ENCODE data around the gene FGF19.

FGF19 gene

GRCh38 chr11:69663326-69663725, 40.5 kb downstream of the FGF19 start:
- intact Hi-C loops (cut with DNase I; ENCODE audit: low total_unique reads): no loop called here
- Histone ChIP-seq H3K27ac (no peak overlapping the region), H3K4me1 (no peaks in the 10 kb centered on the region), H3K36me3 (peaks cover 11 to 77% (median 46%) of the 10 kb centered on the region in 3 donors), H3K4me3 (no peak overlapping the region), H3K9me3 (no peaks in the 10 kb centered on the region), H3K27me3 (no peaks in the 10 kb centered on the region)
- TF ChIP-seq CTCF (IDR thresholded peaks at IDR 0.05): no peak
- DNase-seq: peak in 1 of 2 donors; percentile 51

GRCh38 chr11:69662806-69663205, 41.0 kb downstream of the FGF19 start:
- peak in 1 of 2 donors; percentile 38 for DNase-seq
- Histone ChIP-seq H3K36me3 (peaks cover 9 to 72% (median 40%) of the 10 kb centered on the region in 3 donors), H3K27me3 (no peaks in the 10 kb centered on the region), H3K4me1 (peaks cover 0 to 2% (median 0%) of the 10 kb centered on the region in 4 donors), H3K4me3 (no peak overlapping the region), H3K27ac (no peak overlapping the region), H3K9me3 (no peaks in the 10 kb centered on the region)
- no peak for TF ChIP-seq CTCF (IDR thresholded peaks at IDR 0.05)
- intact Hi-C loops (cut with DNase I; ENCODE audit: low total_unique reads): no loop called here

GRCh38 chr11:69662021-69662698, 41.7 kb downstream of the FGF19 start:
- peak in 1 of 2 donors; percentile 62 for DNase-seq
- TF ChIP-seq CTCF (IDR thresholded peaks at IDR 0.05): no peak
- Histone ChIP-seq H3K9me3 (no peaks in the 10 kb centered on the region), H3K4me1 (peaks cover 0 to 2% (median 0%) of the 10 kb centered on the region in 4 donors), H3K36me3 (peaks cover 2 to 66% (median 34%) of the 10 kb centered on the region in 3 donors), H3K4me3 (no peak overlapping the region), H3K27ac (no peak overlapping the region), H3K27me3 (no peaks in the 10 kb centered on the region)
- intact Hi-C loops (cut with DNase I; ENCODE audit: low total_unique reads): no loop called here

GRCh38 chr11:69661413-69661715, 42.5 kb downstream of the FGF19 start:
- peak in 1 of 2 donors; percentile 32 for DNase-seq
- intact Hi-C loops (cut with DNase I; ENCODE audit: low total_unique reads): no loop called here
- Histone ChIP-seq H3K4me1 (peaks cover 0 to 2% (median 0%) of the 10 kb centered on the region in 4 donors), H3K36me3 (peaks cover 0 to 58% (median 26%) of the 10 kb centered on the region in 3 donors), H3K4me3 (no peak overlapping the region), H3K27ac (no peak overlapping the region), H3K9me3 (no peaks in the 10 kb centered on the region), H3K27me3 (no peaks in the 10 kb centered on the region)
- no peak for TF ChIP-seq CTCF (IDR thresholded peaks at IDR 0.05)

GRCh38 chr11:69660001-69660500, 43.8 kb downstream of the FGF19 start:
- peaks cover 0 to 2% (median 0%) of the 10 kb centered on the region in 4 donors for H3K4me1 ChIP-seq
- H3K9me3 ChIP-seq: no peaks in the 10 kb centered on the region
- no peak overlapping the region for H3K4me3 ChIP-seq
- no peak for TF ChIP-seq CTCF (IDR thresholded peaks at IDR 0.05)
- no peaks in the 10 kb centered on the region for H3K27me3 ChIP-seq
- peak in 1 of 2 donors; percentile 29 for DNase-seq
- no peak overlapping the region for H3K27ac ChIP-seq
- intact Hi-C loops (cut with DNase I; ENCODE audit: low total_unique reads): no loop called here
- H3K36me3 ChIP-seq: peaks cover 0 to 44% (median 23%) of the 10 kb centered on the region in 3 donors

Measured in tibial artery (tissue), 4 donors.